Hindlimb muscle (tissue), 1 donor: Measurements from ENCODE around the gene ECSCR. TPM values are rescaled to one million over a fixed set of nuclear protein-coding genes. Genes with fewer than 3 reads are reported as not detected.

Source experiments
- DNase-seq: peaks from one replicate; pipeline ENCODE4 v3.0.0-alpha.2; 2013
- polyA plus RNA-seq: library from polyadenylated mRNA; unstranded; fragments of 120-200 nt; gene quantifications from one replicate; pipeline ENCODE4 v1.2.1, GENCODE V29; 2013; ENCODE audit not compliant: insufficient read length

Gene ECSCR
- polyA plus RNA-seq, 1 donor, result 29.6 TPM

DNA sequence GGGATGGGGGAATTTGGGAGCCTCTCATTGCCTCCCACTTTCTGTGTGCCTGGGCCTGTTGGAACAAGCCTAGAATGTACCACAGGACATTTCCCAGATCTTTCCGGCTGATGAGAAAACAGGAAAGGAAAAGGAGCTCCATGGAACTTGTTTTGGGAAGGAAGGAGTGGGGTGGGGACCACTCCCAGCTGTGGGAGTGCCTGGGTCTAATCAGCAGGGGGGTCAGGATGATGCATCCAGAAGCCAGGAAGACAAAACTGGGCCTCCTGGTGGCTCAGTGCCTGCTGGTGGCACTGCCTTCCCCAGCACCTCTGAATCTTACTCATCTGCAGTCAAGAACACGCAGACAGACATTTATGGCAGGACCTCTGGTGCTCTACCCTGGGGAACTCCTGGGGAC, 11.0 kb upstream of the ECSCR start:
- no peak for DNase-seq

GRCh38 chr5:139473105-139473504, 10.6 kb upstream of the ECSCR start:
- DNase-seq, result no peak

GRCh38 chr5:139472386-139473030, 10.0 kb upstream of the ECSCR start:
- no peak for DNase-seq

GRCh38 chr5:139470821-139471300, 8.3 kb upstream of the ECSCR start, which contains the start of gene SMIM33:
Gene SMIM33, plus strand, starts transcription at chr5:139471004. Its CDS starts 118 bp downstream, at chr5:139471122.
- no peak for DNase-seq

DNA sequence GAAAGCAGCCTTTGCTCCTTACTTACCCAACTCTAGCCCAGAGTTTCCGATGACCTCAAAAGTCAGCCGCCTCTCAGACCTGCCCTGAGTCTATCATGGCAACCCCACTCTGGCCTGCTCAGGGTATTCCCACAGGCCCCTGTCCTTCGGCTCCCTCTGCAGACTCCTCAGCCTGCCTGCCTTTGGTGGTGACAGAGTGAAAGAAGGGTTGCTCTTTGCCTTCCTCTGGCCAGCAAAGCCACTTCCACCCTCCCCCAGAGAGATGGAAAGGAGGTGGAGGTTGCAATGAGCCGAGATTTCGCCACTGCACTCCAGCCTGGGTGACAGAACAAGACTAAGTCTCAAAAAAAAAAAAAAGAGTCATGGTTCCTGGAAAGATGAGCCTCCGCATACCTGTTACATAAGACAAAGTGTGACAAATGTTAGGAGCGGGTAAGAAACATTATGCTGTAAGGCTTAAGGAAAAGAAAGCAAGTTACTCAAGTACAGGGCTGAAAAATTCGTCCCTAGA, 5.9 kb upstream of the ECSCR start:
- DNase-seq, result no peak

GRCh38 chr5:139461698-139462097, 845 bp downstream of the ECSCR start:
- DNase-seq, result no peak

- DNase-seq, result no peak
Observed at GRCh38 chr5:139461176-139461575, 1.4 kb downstream of the ECSCR start.

DNA sequence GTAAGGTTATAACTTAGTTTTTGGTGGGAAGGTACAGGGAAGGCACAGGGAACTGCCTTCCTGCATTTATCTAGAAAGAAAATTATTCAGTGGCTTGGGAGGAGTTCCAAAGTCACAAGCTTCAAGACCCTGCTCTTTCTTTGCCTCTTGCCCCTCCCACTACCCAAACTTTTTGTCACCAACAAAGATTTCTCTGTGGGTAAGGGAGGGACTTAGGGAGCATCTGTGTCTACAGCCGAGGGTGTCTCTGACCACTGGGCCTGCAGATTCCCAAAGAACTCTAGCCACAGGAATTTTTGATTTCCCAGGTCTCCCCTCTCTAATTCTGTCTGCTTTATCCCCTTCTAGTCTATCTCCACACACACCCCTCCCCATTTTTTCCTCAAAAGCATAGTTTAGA, 2.1 kb downstream of the ECSCR start:
- no peak for DNase-seq

DNA sequence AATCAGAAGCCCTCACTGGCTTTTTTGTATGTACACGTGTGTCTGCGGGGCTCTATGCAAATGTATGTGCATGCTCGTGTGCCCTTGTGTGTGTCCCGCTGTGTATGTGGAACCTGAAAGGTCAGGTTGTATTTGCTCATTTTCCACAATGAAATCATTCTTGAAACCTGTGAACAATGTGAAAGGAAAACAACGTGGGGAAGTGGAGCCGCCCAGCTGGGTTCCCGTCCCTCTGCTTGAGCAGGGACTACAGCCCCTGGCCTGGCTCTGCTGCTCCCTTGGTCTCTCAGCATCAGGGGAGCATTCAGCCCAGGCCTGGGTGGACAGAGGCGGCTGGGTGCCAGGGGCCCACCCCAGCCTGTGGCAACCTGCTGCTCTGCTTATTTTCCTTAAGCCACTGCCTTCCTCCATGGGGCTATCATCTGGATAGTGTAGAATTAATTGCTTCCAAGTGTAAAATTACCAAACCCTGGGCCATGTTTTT, 3.0 kb downstream of the ECSCR start:
- no peak for DNase-seq

GRCh38 chr5:139458580-139459407, 3.7 kb downstream of the ECSCR start:
- DNase-seq, result no peak

GRCh38 chr5:139457653-139458306, 4.8 kb downstream of the ECSCR start:
- DNase-seq, result no peak

DNA sequence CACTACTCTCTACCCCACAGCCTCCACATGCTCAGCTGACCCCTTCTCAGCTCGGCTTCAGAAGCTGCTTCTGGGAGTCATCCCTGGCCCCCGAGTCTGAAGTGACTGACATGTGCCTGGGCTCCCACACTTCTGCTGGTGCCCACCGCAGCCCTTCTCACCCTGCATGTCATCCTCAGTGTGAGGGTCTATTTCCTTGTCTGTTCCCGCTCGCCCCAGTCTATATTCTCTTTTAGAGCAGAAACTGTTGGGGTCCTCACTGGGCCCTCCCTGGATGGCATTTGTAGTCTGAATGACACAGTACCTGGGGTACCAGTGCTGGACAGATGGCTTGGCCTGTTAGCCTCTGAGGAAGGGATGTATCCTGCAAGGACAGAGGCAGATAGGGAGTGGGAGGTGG, 5.3 kb downstream of the ECSCR start:
- DNase-seq, result no peak

GRCh38 chr5:139456776-139457175, 5.8 kb downstream of the ECSCR start:
- DNase-seq, result no peak

- no peak for DNase-seq
Observed at GRCh38 chr5:139454568-139455290, 7.8 kb downstream of the ECSCR start.

GRCh38 chr5:139453683-139454567, 8.6 kb downstream of the ECSCR start:
- no peak for DNase-seq

- DNase-seq, result no peak
Observed at GRCh38 chr5:139451878-139452660, 10.5 kb downstream of the ECSCR start.

DNA sequence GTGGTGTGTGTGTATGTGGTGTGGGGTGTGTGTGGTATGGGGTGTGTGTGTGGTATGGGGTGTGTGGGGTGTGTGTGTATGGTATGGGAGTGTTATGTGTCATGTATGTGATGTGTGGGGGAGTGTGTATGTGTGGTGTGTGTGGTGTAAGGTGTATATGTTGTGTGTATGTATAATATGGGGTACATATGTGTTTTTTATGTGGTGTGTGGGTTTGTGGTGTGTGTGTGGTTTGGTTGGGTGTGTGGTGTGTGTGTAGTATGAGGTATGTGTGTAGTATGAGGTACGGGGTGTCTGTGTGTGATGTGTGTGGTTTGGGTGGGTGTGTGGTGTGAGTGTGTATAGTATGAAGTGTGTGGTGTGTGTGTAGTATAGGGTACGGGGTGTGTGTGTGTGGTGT, 11.4 kb downstream of the ECSCR start:
- no peak for DNase-seq

- DNase-seq, result no peak
Observed at GRCh38 chr5:139446956-139447779, 15.4 kb downstream of the ECSCR start.
